Mesothelial cell of epicardium (in vitro differentiated cells): ENCODE measurements around the gene TRMT11. TPM values are rescaled to one million over a fixed set of nuclear protein-coding genes. Genes with fewer than 3 reads are reported as not detected.
A peak's percentile ranks its signal among the peaks of the same experiment; 100 is the strongest.

ENCODE experiments used
- DNase-seq, 2 experiments: peaks; one replicate each; pipeline ENCODE4 v3.0.0; 2021; ENCODE audit warnings: low spot score in 2 of 2; ENCODE audit not compliant: unreplicated experiment in 2 of 2
- H3K27ac Mint-ChIP-seq: 2 replicates; pipeline ENCODE4 v1.8.0; 2021; ENCODE audit warnings: mixed read lengths
- H3K27me3 Mint-ChIP-seq: 2 replicates; pipeline ENCODE4 v1.8.0; 2021; ENCODE audit warnings: low read depth, mixed read lengths
- H3K36me3 Mint-ChIP-seq: 2 replicates; pipeline ENCODE4 v1.8.0; 2021; ENCODE audit warnings: mixed read lengths
- H3K4me1 Mint-ChIP-seq: 2 replicates; pipeline ENCODE4 v1.8.0; 2021; ENCODE audit warnings: mixed read lengths
- H3K4me3 Mint-ChIP-seq: 2 replicates; pipeline ENCODE4 v1.8.0; 2021; ENCODE audit warnings: mild to moderate bottlenecking, moderate library complexity, mixed read lengths
- H3K9me3 Mint-ChIP-seq: 2 replicates; pipeline ENCODE4 v1.8.0; 2021; ENCODE audit warnings: mixed read lengths
- total RNA-seq: library from RNA; stranded (reverse); gene quantifications from 3 replicates; pipeline ENCODE4 v1.2.1, GENCODE V29; 2021
- TF ChIP-seq, protein P1 (sequence below): fragments of 200-600 bp; sonication (generic); IDR thresholded peaks from one replicate; pipeline ENCODE4 v1.5.0; 2021; ENCODE audit warnings: antibody characterized with exemption; ENCODE audit not compliant: unreplicated experiment

The TRMT11 gene
- total RNA-seq, 1 donor from 2014 or later, result 31.8 TPM

- TF ChIP-seq, protein P1, sequence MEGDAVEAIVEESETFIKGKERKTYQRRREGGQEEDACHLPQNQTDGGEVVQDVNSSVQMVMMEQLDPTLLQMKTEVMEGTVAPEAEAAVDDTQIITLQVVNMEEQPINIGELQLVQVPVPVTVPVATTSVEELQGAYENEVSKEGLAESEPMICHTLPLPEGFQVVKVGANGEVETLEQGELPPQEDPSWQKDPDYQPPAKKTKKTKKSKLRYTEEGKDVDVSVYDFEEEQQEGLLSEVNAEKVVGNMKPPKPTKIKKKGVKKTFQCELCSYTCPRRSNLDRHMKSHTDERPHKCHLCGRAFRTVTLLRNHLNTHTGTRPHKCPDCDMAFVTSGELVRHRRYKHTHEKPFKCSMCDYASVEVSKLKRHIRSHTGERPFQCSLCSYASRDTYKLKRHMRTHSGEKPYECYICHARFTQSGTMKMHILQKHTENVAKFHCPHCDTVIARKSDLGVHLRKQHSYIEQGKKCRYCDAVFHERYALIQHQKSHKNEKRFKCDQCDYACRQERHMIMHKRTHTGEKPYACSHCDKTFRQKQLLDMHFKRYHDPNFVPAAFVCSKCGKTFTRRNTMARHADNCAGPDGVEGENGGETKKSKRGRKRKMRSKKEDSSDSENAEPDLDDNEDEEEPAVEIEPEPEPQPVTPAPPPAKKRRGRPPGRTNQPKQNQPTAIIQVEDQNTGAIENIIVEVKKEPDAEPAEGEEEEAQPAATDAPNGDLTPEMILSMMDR, result no peak
- no peak overlapping the region for H3K4me3 Mint-ChIP-seq
- H3K36me3 Mint-ChIP-seq, result no peaks in the 10 kb centered on the region
- peak overlapping the region; percentile 84 for H3K27ac Mint-ChIP-seq
- peaks cover 63% of the 10 kb centered on the region for H3K4me1 Mint-ChIP-seq
- no peaks in the 10 kb centered on the region for H3K9me3 Mint-ChIP-seq
- DNase-seq, result no peak
- no peaks in the 10 kb centered on the region for H3K27me3 Mint-ChIP-seq
These were observed 42.6 kb upstream of the TRMT11 start for GRCh38 chr6:125943528-125944433.

DNA sequence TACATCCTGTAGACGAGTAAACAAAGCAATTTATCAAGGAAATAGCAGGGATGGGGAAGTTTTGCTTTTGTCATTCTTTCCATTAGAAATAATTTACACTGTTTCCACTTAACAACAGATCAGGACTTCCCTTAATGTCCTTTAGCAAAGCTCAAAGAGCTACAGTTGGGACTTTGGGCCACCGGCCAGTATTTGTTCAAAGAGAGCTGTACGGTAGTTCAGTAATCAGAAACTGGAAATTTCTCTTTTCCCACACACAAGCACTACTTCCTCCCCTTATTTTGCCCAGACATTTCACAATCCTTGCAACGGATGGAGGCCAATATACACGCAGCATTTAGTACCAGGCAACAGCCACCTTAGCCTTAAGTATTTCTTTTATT, 41.9 kb upstream of the TRMT11 start:
- Mint-ChIP-seq H3K27me3 (no peaks in the 10 kb centered on the region), H3K4me1 (peaks cover 56% of the 10 kb centered on the region), H3K4me3 (no peak overlapping the region), H3K36me3 (no peaks in the 10 kb centered on the region), H3K9me3 (no peaks in the 10 kb centered on the region), H3K27ac (peak overlapping the region; percentile 84)
- TF ChIP-seq, protein P1, result no peak
- no peak for DNase-seq

GRCh38 chr6:125944896-125945295, 41.4 kb upstream of the TRMT11 start:
- Mint-ChIP-seq H3K4me1 (peaks cover 52% of the 10 kb centered on the region), H3K27me3 (no peaks in the 10 kb centered on the region)

GRCh38 chr6:125945378-125946141, 40.8 kb upstream of the TRMT11 start:
- Mint-ChIP-seq H3K4me1 (peaks cover 47% of the 10 kb centered on the region), H3K36me3 (no peaks in the 10 kb centered on the region), H3K9me3 (no peaks in the 10 kb centered on the region), H3K27ac (peak overlapping the region; percentile 76), H3K27me3 (no peaks in the 10 kb centered on the region), H3K4me3 (no peak overlapping the region)
- TF ChIP-seq, protein P1, result no peak
- no peak for DNase-seq

More at GRCh38 chr6:125944896-125945295, 41.4 kb upstream of the TRMT11 start:
- TF ChIP-seq, protein P1, result no peak
- Mint-ChIP-seq H3K9me3 (no peaks in the 10 kb centered on the region), H3K36me3 (no peaks in the 10 kb centered on the region), H3K4me3 (no peak overlapping the region), H3K27ac (no peak overlapping the region)
- no peak for DNase-seq

DNA sequence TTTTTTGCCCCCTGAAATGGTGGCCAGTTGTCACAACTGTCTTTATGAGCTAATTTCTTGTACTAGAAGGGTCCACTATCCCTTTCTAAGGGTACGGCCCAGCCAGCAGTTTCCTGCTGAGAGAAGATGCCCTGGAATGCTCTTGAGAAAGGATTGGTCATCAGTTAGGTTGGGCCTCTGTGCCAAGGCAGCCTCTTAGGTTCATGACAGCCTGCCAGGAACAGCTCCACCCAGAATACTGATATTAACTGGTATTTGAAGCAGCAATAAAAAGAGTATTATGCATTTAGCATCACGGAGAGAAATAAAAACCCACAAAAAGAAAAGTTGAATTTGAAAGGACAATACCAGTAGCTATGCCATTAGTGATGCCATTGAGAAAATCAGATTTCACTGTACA, 38.7 kb upstream of the TRMT11 start:
- no peaks in the 10 kb centered on the region for H3K9me3 Mint-ChIP-seq
- H3K4me3 Mint-ChIP-seq, result no peak overlapping the region
- H3K27me3 Mint-ChIP-seq, result no peaks in the 10 kb centered on the region
- H3K36me3 Mint-ChIP-seq, result no peaks in the 10 kb centered on the region
- TF ChIP-seq, protein P1, result no peak
- H3K27ac Mint-ChIP-seq, result no peak overlapping the region
- DNase-seq, result no peak
- peaks cover 35% of the 10 kb centered on the region for H3K4me1 Mint-ChIP-seq
